GM12891 (cell line): ENCODE results near the gene CTNNB1.

Source experiments
- POLR2A ChIP-seq: IDR thresholded peaks from 2 replicates; pipeline ENCODE4 v1.6.1; 2011; ENCODE audit warnings: low read depth, low read length, control low read depth
- POLR2AphosphoS5 ChIP-seq: IDR thresholded peaks from 2 replicates; pipeline ENCODE4 v1.6.1; 2011; ENCODE audit warnings: low read depth, low read length, control low read depth

GRCh38 chr3:41286305-41286704 lies 87.0 kb downstream of the CTNNB1 start:
- TF ChIP-seq POLR2A (no peak), POLR2AphosphoS5 (no peak)
